Measurements from ENCODE around the gene TM4SF4.

The TM4SF4 gene

GRCh38 chr3:149468504-149469212 is 5.8 kb upstream of the TM4SF4 start:
- no peak overlapping the region for H3K4me3 ChIP-seq (ENCODE audit: low read depth, low read length)
- no peak for TF ChIP-seq CTCF (IDR thresholded peaks at IDR 0.05; ENCODE audit: low read depth, low read length, missing control alignments)
- peak; percentile 42 for DNase-seq (ENCODE audit: low read depth)

GRCh38 chr3:149470381-149470780 is 4.1 kb upstream of the TM4SF4 start:
- no peak overlapping the region for H3K4me3 ChIP-seq (ENCODE audit: low read depth, low read length)
- no peak for DNase-seq (ENCODE audit: low read depth)
- no peak for TF ChIP-seq CTCF (IDR thresholded peaks at IDR 0.05; ENCODE audit: low read depth, low read length, missing control alignments)

GRCh38 chr3:149472030-149472797 is 2.3 kb upstream of the TM4SF4 start:
- H3K4me3 ChIP-seq (ENCODE audit: low read depth, low read length) = no peak overlapping the region
- no peak for TF ChIP-seq CTCF (IDR thresholded peaks at IDR 0.05; ENCODE audit: low read depth, low read length, missing control alignments)
- no peak for DNase-seq (ENCODE audit: low read depth)

- H3K4me3 ChIP-seq (ENCODE audit: low read depth, low read length) = no peak overlapping the region
- DNase-seq (ENCODE audit: low read depth) = no peak
- no peak for TF ChIP-seq CTCF (IDR thresholded peaks at IDR 0.05; ENCODE audit: low read depth, low read length, missing control alignments)
Observed at GRCh38 chr3:149473357-149474249, 894 bp upstream of the TM4SF4 start.

GRCh38 chr3:149475451-149476060 is 1.1 kb downstream of the TM4SF4 start:
- H3K4me3 ChIP-seq (ENCODE audit: low read depth, low read length) = no peak overlapping the region
- DNase-seq (ENCODE audit: low read depth) = no peak
- TF ChIP-seq CTCF (IDR thresholded peaks at IDR 0.05; ENCODE audit: low read depth, low read length, missing control alignments) = no peak

- no peak for TF ChIP-seq CTCF (IDR thresholded peaks at IDR 0.05; ENCODE audit: low read depth, low read length, missing control alignments)
- no peak for DNase-seq (ENCODE audit: low read depth)
- no peak overlapping the region for H3K4me3 ChIP-seq (ENCODE audit: low read depth, low read length)
Observed at GRCh38 chr3:149476225-149476624, 1.7 kb downstream of the TM4SF4 start.

Measured in GM12864 (cell line).